Ovary (tissue), 9 donors: ENCODE data around the gene C16orf96. TPM values are rescaled to one million over a fixed set of nuclear protein-coding genes. Genes with fewer than 3 reads are reported as not detected.

ENCODE experiments used
- DNase-seq, 5 donors: peaks; one replicate each; pipeline ENCODE4 v3.0.0-alpha.2; 2019 to 2020
- H3K27ac ChIP-seq, 2 donors: fragments of 200-600 bp; one replicate each; pipeline versions ENCODE4 v1.5.1 to v1.8.0; 2019 to 2022
- H3K27me3 ChIP-seq: fragments of 200-600 bp; one replicate; pipeline ENCODE4 v1.8.0; 2022
- H3K36me3 ChIP-seq: fragments of 200-600 bp; sonication (generic); one replicate; pipeline ENCODE4 v1.5.1; 2019
- H3K4me1 ChIP-seq: one replicate; pipeline ENCODE4 v1.8.1; 2013; ENCODE audit warnings: mild to moderate bottlenecking, moderate library complexity; ENCODE audit not compliant: insufficient read depth
- H3K4me3 ChIP-seq: fragments of 200-600 bp; sonication (generic); one replicate; pipeline ENCODE4 v1.5.1; 2017
- H3K9me3 ChIP-seq, 2 donors: fragments of 200-600 bp in 1 of 2; sonication (generic) in 1 of 2; one replicate each; pipeline versions ENCODE4 v1.5.1 to v1.8.1; 2013 to 2019; ENCODE audit warnings: mild to moderate bottlenecking in 1 of 2, moderate library complexity in 1 of 2
- CTCF ChIP-seq, 3 donors: fragments of 450-650 bp in 2 of 3; fragments of 200-600 bp in 1 of 3; IDR thresholded peaks; one replicate each; pipeline versions ENCODE4 v1.5.1 to v1.8.0; 2016 to 2022; ENCODE audit warnings: antibody characterized with exemption in 3 of 3, mild to moderate bottlenecking in 1 of 3
- EP300 ChIP-seq: sonication (generic); formaldehyde crosslinking; IDR thresholded peaks from one replicate; pipeline ENCODE4 v1.6.1; 2017; ENCODE audit warnings: antibody characterized with exemption
- POLR2A ChIP-seq: fragments of 450-650 bp; IDR thresholded peaks from one replicate; pipeline ENCODE4 v1.6.1; 2017; ENCODE audit warnings: antibody characterized with exemption, mild to moderate bottlenecking, moderate library complexity
- WGBS, 3 donors: extraction: QIAGEN DNeasy Blood & Tissue Kit in 1 of 3; methylation state at CpG; one replicate each; pipeline versions ENCODE4 v1.1.5 to v1.1.7; 2013 to 2017; 5-methylcytosine and 5-hydroxymethylcytosine counted together
- intact Hi-C, 4 donors: fragments of 100-400 bp; cut with DNase I; formaldehyde crosslinking; loops; one replicate each; pipeline versions ENCODE4 v1.11.0 to v1.15.1; 2022 to 2023
- polyA plus RNA-seq, 2 donors: library from polyadenylated mRNA; stranded (reverse); fragments of 200-250 nt in 1 of 2; fragments of 350-450 nt in 1 of 2; fragmentation: Illumina TruSeq in 1 of 2; extraction: RNeasy Lipid Tissue Mini Kit (QIAGEN cat#74804) in 1 of 2; gene quantifications; one replicate each; pipeline ENCODE4 v1.2.3, GENCODE V29; 2013 to 2014
- total RNA-seq, 7 donors: library from RNA; depleted of rRNA in 2 of 7; stranded (reverse); fragments of >200 nt in 2 of 7; fragmentation: NEBNext Ultra II Directional in 3 of 7; extraction: Animal tissue kit (Norgen Biotek cat#: 25700) in 3 of 7; gene quantifications; one replicate each; pipeline versions ENCODE4 v1.1.0 to v1.2.4, GENCODE V29; 2016 to 2023
- donor health status: DM: no; HTN: no; CAD: no; lungs with moderate emphysema.
- donor health status: DM: no; HTN: no; CAD: no.
- donor health status: Bipolar disorder and iron deficiency.
- donor health status: DM: yes; HTN: yes; CAD: no.
- donor health status: DM: no; HTN: no; CAD: no.
- donor health status: DM: yes; HTN: yes; CAD: no.

C16orf96 gene
- total and polyA plus RNA-seq, 9 donors: 0.07 to 0.30 (median 0.12) TPM

GRCh38 chr16:4641306-4641687, 85.2 kb downstream of the C16orf96 start:
- Histone ChIP-seq H3K9me3 (no peaks in the 10 kb centered on the region), H3K36me3 (no peaks in the 10 kb centered on the region), H3K27me3 (no peaks in the 10 kb centered on the region), H3K27ac (no peak overlapping the region), H3K4me3 (no peak overlapping the region), H3K4me1 (no peaks in the 10 kb centered on the region)
- no peak for DNase-seq
- WGBS, 3 donors: 88 to 92% (median 88%) methylated on average over 5 of the region's 5 CpGs
- intact Hi-C loops: no loop called here
- TF ChIP-seq POLR2A (no peak), EP300 (no peak), CTCF (IDR thresholded peaks at IDR 0.05) (no peak)

GRCh38 chr16:4641895-4642294, 85.8 kb downstream of the C16orf96 start:
- no peaks in the 10 kb centered on the region for H3K36me3 ChIP-seq
- 93 to 96% (median 93%) methylated on average over 14 of the region's 14 CpGs for WGBS, 3 donors
- H3K4me1 ChIP-seq: no peaks in the 10 kb centered on the region
- no peaks in the 10 kb centered on the region for H3K9me3 ChIP-seq
- H3K27ac ChIP-seq: no peak overlapping the region
- TF ChIP-seq POLR2A (no peak), EP300 (no peak), CTCF (IDR thresholded peaks at IDR 0.05) (no peak)
- intact Hi-C loops: no loop called here
- no peak for DNase-seq
- H3K4me3 ChIP-seq: no peak overlapping the region
- no peaks in the 10 kb centered on the region for H3K27me3 ChIP-seq

GRCh38 chr16:4646773-4647643, 90.9 kb downstream of the C16orf96 start:
- Histone ChIP-seq H3K36me3 (no peaks in the 10 kb centered on the region), H3K9me3 (no peaks in the 10 kb centered on the region), H3K27me3 (no peaks in the 10 kb centered on the region), H3K4me1 (no peaks in the 10 kb centered on the region), H3K4me3 (no peak overlapping the region), H3K27ac (no peak overlapping the region)
- no peak for TF ChIP-seq EP300
- no peak for TF ChIP-seq CTCF (IDR thresholded peaks at IDR 0.05)
- no peak for TF ChIP-seq POLR2A
- 94 to 97% (median 95%) methylated on average over 18 to 22 of the region's 22 CpGs for WGBS, 3 donors
- no peak for DNase-seq
- intact Hi-C loops: no loop called here

- TF ChIP-seq CTCF (IDR thresholded peaks at IDR 0.05) (no peak), EP300 (no peak)
- DNase-seq: no peak
- Histone ChIP-seq H3K27me3 (no peaks in the 10 kb centered on the region), H3K4me1 (no peaks in the 10 kb centered on the region), H3K27ac (no peak overlapping the region), H3K36me3 (no peaks in the 10 kb centered on the region), H3K4me3 (no peak overlapping the region), H3K9me3 (no peaks in the 10 kb centered on the region)
- intact Hi-C loops: no loop called here
- 95 to 99% (median 98%) methylated on average over 8 of the region's 8 CpGs for WGBS, 3 donors
Measured at GRCh38 chr16:4647644-4647980, 91.5 kb downstream of the C16orf96 start.
